Measurements from ENCODE around the gene MYLK.

Gene MYLK

GRCh38 chr3:123586968-123587367, 297.2 kb downstream of the MYLK start:
- no peak for DNase-seq (ENCODE audit: low read depth)

- peak; percentile 10 for DNase-seq (ENCODE audit: low read depth)
Observed at GRCh38 chr3:123586131-123586530, 298.0 kb downstream of the MYLK start.

- DNase-seq (ENCODE audit: low read depth): peak; percentile 85
Observed at GRCh38 chr3:123584988-123585937, 298.9 kb downstream of the MYLK start, which contains the start of gene HACD2. HACD2 (minus strand) TSS chr3:123585053; CDS start chr3:123585027, 26 bp downstream.

- no peak for DNase-seq (ENCODE audit: low read depth)
Observed at GRCh38 chr3:123584284-123584987, 299.7 kb downstream of the MYLK start.

GRCh38 chr3:123583561-123583960, 300.6 kb downstream of the MYLK start:
- no peak for DNase-seq (ENCODE audit: low read depth)

- no peak for DNase-seq (ENCODE audit: low read depth)
Observed at GRCh38 chr3:123582315-123582714, 301.8 kb downstream of the MYLK start.

- DNase-seq (ENCODE audit: low read depth): no peak
Observed at GRCh38 chr3:123576122-123576521, 308.0 kb downstream of the MYLK start.

GRCh38 chr3:123571973-123572365, 312.2 kb downstream of the MYLK start:
- no peak for DNase-seq (ENCODE audit: low read depth)

GRCh38 chr3:123571264-123571972, 312.7 kb downstream of the MYLK start:
- no peak for DNase-seq (ENCODE audit: low read depth)

- DNase-seq (ENCODE audit: low read depth): no peak
Observed at GRCh38 chr3:123568875-123569274, 315.3 kb downstream of the MYLK start.

GRCh38 chr3:123568034-123568433, 316.1 kb downstream of the MYLK start:
- DNase-seq (ENCODE audit: low read depth): no peak

GRCh38 chr3:123564056-123564455, 320.1 kb downstream of the MYLK start:
- no peak for DNase-seq (ENCODE audit: low read depth)

GRCh38 chr3:123562547-123562946, 321.6 kb downstream of the MYLK start:
- DNase-seq (ENCODE audit: low read depth): no peak

- DNase-seq (ENCODE audit: low read depth): no peak
Observed at GRCh38 chr3:123561188-123561587, 322.9 kb downstream of the MYLK start.

Data from stimulated activated CD8-positive, alpha-beta memory T cell treated with anti-CD3 and anti-CD28 coated beads, Interleukin-15, amount 100 ng/mL, for 24 hours (primary cell).